K562 (cell line): ENCODE data around the gene MYO15A. TPM values are rescaled to one million over a fixed set of nuclear protein-coding genes. Genes with fewer than 3 reads are reported as not detected.

Source experiments
- ASH1L ChIP-seq: fragments of 450-650 bp; IDR thresholded peaks from 2 replicates; pipeline ENCODE4 v1.6.1; 2018; ENCODE audit warnings: borderline replicate concordance, mild to moderate bottlenecking, low read depth; ENCODE audit not compliant: partially characterized antibody
- BCOR ChIP-seq: fragments of 450-650 bp; IDR thresholded peaks from 2 replicates; pipeline ENCODE4 v1.6.1; 2016
- BRD4 ChIP-seq: fragments of 200-600 bp; sonication (generic); IDR thresholded peaks from 2 replicates; pipeline ENCODE4 v1.6.1; 2017; ENCODE audit warnings: inconsistent platforms
- CBFA2T2 ChIP-seq: fragments of 450-650 bp; conservative IDR thresholded peaks from 2 replicates; pipeline ENCODE4 v1.6.1; 2017; ENCODE audit warnings: mild to moderate bottlenecking
- CBFB ChIP-seq: sonication (generic); formaldehyde crosslinking; IDR thresholded peaks from 2 replicates; pipeline ENCODE4 v1.4.0; 2020; ENCODE audit warnings: mild to moderate bottlenecking, missing genetic modification reagents
- KDM5B ChIP-seq: fragments of 200-600 bp; sonication (generic); IDR thresholded peaks from 2 replicates; pipeline ENCODE4 v1.6.1; 2012; ENCODE audit warnings: low read depth, mild to moderate bottlenecking, moderate library complexity, low read length, control low read depth, inconsistent platforms; ENCODE audit not compliant: insufficient replicate concordance
- KLF16 ChIP-seq: IDR thresholded peaks from 2 replicates; pipeline ENCODE4 v1.6.1; 2016; ENCODE audit warnings: antibody characterized with exemption
- MYNN ChIP-seq, 2 experiments: sonication (generic); formaldehyde crosslinking in 1 of 2; IDR thresholded peaks; 2 replicates each; pipeline versions ENCODE4 v1.5.0 to v1.6.1; 2016 to 2020; ENCODE audit warnings: antibody characterized with exemption in 1 of 2, missing genetic modification reagents in 1 of 2
- NR2C2 ChIP-seq, 2 experiments: fragments of 200-800 bp in 1 of 2; sonication (Bioruptor generic) in 1 of 2; sonication (generic) in 1 of 2; formaldehyde crosslinking in 1 of 2; IDR thresholded peaks; 2 replicates each; pipeline versions ENCODE4 v1.6.1 to v1.8.0; 2016 to 2022; ENCODE audit warnings: mild to moderate bottlenecking in 1 of 2, missing compliant biosample characterization in 1 of 2, missing genetic modification characterization in 1 of 2, missing genetic modification reagents in 1 of 2
- PHB ChIP-seq: fragments of 250-450 bp; sonication (Bioruptor Pico); IDR thresholded peaks from 2 replicates; pipeline ENCODE4 v1.5.0; 2021
- PML ChIP-seq: IDR thresholded peaks from 2 replicates; pipeline ENCODE4 v1.6.1; 2012; ENCODE audit warnings: low read length, inconsistent platforms
- PRMT5 ChIP-seq: sonication (generic); formaldehyde crosslinking; IDR thresholded peaks from 2 replicates; pipeline ENCODE4 v1.5.0; 2020; ENCODE audit warnings: missing genetic modification reagents
- RBBP5 ChIP-seq: fragments of 200-600 bp; sonication (generic); IDR thresholded peaks from 2 replicates; pipeline ENCODE4 v1.6.1; 2012; ENCODE audit warnings: borderline replicate concordance, mild to moderate bottlenecking, low read length, control low read depth, inconsistent platforms; ENCODE audit not compliant: insufficient read depth, poor library complexity, severe bottlenecking
- RBM22 ChIP-seq: fragments of 200-400 bp; formaldehyde crosslinking; IDR thresholded peaks from 2 replicates; pipeline ENCODE4 v1.6.1; 2018; ENCODE audit warnings: low read length, low read depth; ENCODE audit not compliant: poor library complexity, severe bottlenecking
- SRSF3 ChIP-seq: fragments of 200-400 bp; formaldehyde crosslinking; IDR thresholded peaks from 2 replicates; pipeline ENCODE4 v1.6.1; 2016; ENCODE audit warnings: mild to moderate bottlenecking, low read length, moderate library complexity; ENCODE audit not compliant: insufficient read depth
- TAF1 ChIP-seq: IDR thresholded peaks from 2 replicates; pipeline ENCODE4 v1.6.1; 2011; ENCODE audit warnings: mild to moderate bottlenecking, low read length, moderate library complexity; ENCODE audit not compliant: insufficient read depth, control insufficient read depth, severe bottlenecking; ENCODE audit errors: extremely low read depth
- TBP ChIP-seq: optimal IDR thresholded peaks from 2 replicates; pipeline ENCODE3; 2011; ENCODE audit warnings: low read depth, low read length, improper control_type of control experiment
- YY1 ChIP-seq, 3 experiments: IDR thresholded peaks; 2 replicates each; pipeline ENCODE4 v1.6.1; 2011; ENCODE audit warnings: low read length in 2 of 3, mild to moderate bottlenecking in 2 of 3, moderate library complexity in 2 of 3, borderline replicate concordance in 1 of 3, control low read depth in 1 of 3, low read depth in 1 of 3; ENCODE audit not compliant: insufficient read depth in 3 of 3, insufficient replicate concordance in 2 of 3, control insufficient read depth in 1 of 3, insufficient read length in 1 of 3; ENCODE audit errors: extremely low read depth in 1 of 3
- ZKSCAN3 ChIP-seq: fragments of 250-450 bp; sonication (Bioruptor Pico); IDR thresholded peaks from 2 replicates; pipeline ENCODE4 v1.4.0; 2020
- ZNF431 ChIP-seq: sonication (generic); formaldehyde crosslinking; IDR thresholded peaks from 2 replicates; pipeline ENCODE4 v1.8.0; 2022; ENCODE audit warnings: mild to moderate bottlenecking, missing genetic modification reagents
- ZNF639 ChIP-seq, 2 experiments: fragments of 200-800 bp in 1 of 2; sonication (Bioruptor generic) in 1 of 2; sonication (generic) in 1 of 2; formaldehyde crosslinking in 1 of 2; IDR thresholded peaks in 1 of 2; conservative IDR thresholded peaks in 1 of 2; 2 replicates each; pipeline versions ENCODE4 v1.5.0 to v1.6.1; 2016 to 2020; ENCODE audit warnings: missing compliant biosample characterization in 1 of 2, missing genetic modification characterization in 1 of 2, missing genetic modification reagents in 1 of 2
- polyA plus RNA-seq, 8 experiments: library from polyadenylated mRNA; depleted of rRNA in 4 of 8; stranded (reverse) in 5 of 8; unstranded in 3 of 8; fragments of >200 nt; fragmentation: Nextera tagmentation in 2 of 8; fragmentation: Illumina TruSeq in 1 of 8; extraction: Ambion mirVana in 2 of 8; extraction: Trizol in 1 of 8; gene quantifications; 2 replicates each; pipeline versions ENCODE4 v1.2.1 to v1.2.3, GENCODE V29; 2011 to 2014; ENCODE audit warnings: inconsistent platforms in 1 of 8, missing spikeins in 1 of 8
- total RNA-seq, 7 experiments: library from RNA; depleted of rRNA in 6 of 7; stranded (reverse); fragments of >200 nt in 6 of 7; fragmentation: Illumina TruSeq in 2 of 7; extraction: Trizol in 2 of 7; gene quantifications; 2 replicates each; pipeline versions ENCODE4 v1.2.1 to v1.2.3, GENCODE V29; 2011 to 2021; ENCODE audit warnings: low replicate concordance in 1 of 7

The MYO15A gene
- total and polyA plus RNA-seq, 9 of the 15 experiments (the other 6 are each of a cell fraction or from before 2014, with no cell fraction given): 0.05 to 0.88 (median 0.14) TPM; not detected in 1

- TF ChIP-seq PRMT5 (CRISPR knock-in tag) (no peak), KLF16 (no peak), MYNN (IDR thresholded peaks at IDR 0.05) (no peak), MYNN (CRISPR knock-in tag; IDR thresholded peaks at IDR 0.05) (no peak), PHB (CRISPR knock-in tag) (0 out of 2 replicates have a peak, but pooled peaks have one; percentile 73), CBFB (CRISPR knock-in tag) (no peak), RBBP5 (peak; percentile 33), PML (peak; percentile 74), CBFA2T2 (no peak), TAF1 (peak; percentile 64), ZKSCAN3 (CRISPR knock-in tag) (no peak), RBM22 (peak; percentile 17), ZNF639 (CRISPR knock-in tag; conservative IDR thresholded peaks at IDR 0.05 in 1 of 2, IDR thresholded peaks at IDR 0.05 in 1 of 2) (peak in 1 of 2 experiments; percentile 93; a peak in 2 of 4 replicates), ASH1L (no peak), BRD4 (0 out of 2 replicates have a peak, but pooled peaks have one; percentile 33), ZNF431 (CRISPR knock-in tag) (peak; percentile 38; the same call in 1 of the 2 replicates), KDM5B (peak; percentile 33), TBP (peak; percentile 85), YY1 (IDR thresholded peaks at IDR 0.05; ENCODE audit: borderline replicate concordance in 1 of 3, control insufficient read depth in 1 of 3, extremely low read depth in 1 of 3, insufficient read depth in 3 of 3, insufficient read length in 1 of 3, insufficient replicate concordance in 2 of 3, low read depth in 1 of 3, low read length in 2 of 3) (peak in 1 of 3 experiments; percentile 48), SRSF3 (no peak), BCOR (no peak), NR2C2 (CRISPR knock-in tag; IDR thresholded peaks at IDR 0.05) (no peak), NR2C2 (tag; IDR thresholded peaks at IDR 0.05) (peak; percentile 86)
Measured at GRCh38 chr17:18182978-18183333, 74.4 kb downstream of the MYO15A start (continued).
